Esophagus muscularis mucosa (tissue), 4 donors: ENCODE results near the gene ARHGEF6. TPM values are rescaled to one million over a fixed set of nuclear protein-coding genes. Genes with fewer than 3 reads are reported as not detected.

Experiments used
- DNase-seq: peaks from one replicate; pipeline ENCODE4 v3.0.0-alpha.2; 2017; ENCODE audit errors: extremely low spot score
- H3K27ac ChIP-seq, 4 donors: fragments of 200-600 bp; sonication (generic); replicated peaks in 1 of 4; 1 replicate in 3 of 4; 2 replicates in 1 of 4; pipeline ENCODE4 v1.5.1; 2016 to 2019; ENCODE audit warnings: mild to moderate bottlenecking in 1 of 4
- H3K27me3 ChIP-seq, 4 donors: fragments of 200-600 bp; sonication (generic); one replicate each; pipeline versions ENCODE4 v1.5.1 to v1.6.0; 2016 to 2019
- H3K36me3 ChIP-seq, 4 donors: fragments of 200-600 bp; sonication (generic); one replicate each; pipeline ENCODE4 v1.5.1; 2016 to 2019
- H3K4me1 ChIP-seq, 4 donors: fragments of 200-600 bp; sonication (generic); one replicate each; pipeline ENCODE4 v1.5.1; 2016 to 2019
- H3K4me3 ChIP-seq, 4 donors: fragments of 200-600 bp; sonication (generic); 1 replicate in 2 of 4; 2 replicates in 2 of 4; pipeline ENCODE4 v1.5.1; 2016 to 2019; ENCODE audit warnings: mild to moderate bottlenecking in 4 of 4, moderate library complexity in 1 of 4
- H3K9me3 ChIP-seq, 4 donors: fragments of 200-600 bp; sonication (generic); 1 replicate in 3 of 4; 2 replicates in 1 of 4; pipeline ENCODE4 v1.5.1; 2016 to 2019
- CTCF ChIP-seq, 3 experiments: fragments of 200-600 bp in 2 of 3; fragments of 450-650 bp in 1 of 3; sonication (generic) in 2 of 3; IDR thresholded peaks; one replicate each; pipeline ENCODE4 v1.5.1; 2017 to 2019; ENCODE audit warnings: antibody characterized with exemption in 3 of 3, mild to moderate bottlenecking in 2 of 3, moderate library complexity in 1 of 3
- EP300 ChIP-seq: sonication (generic); formaldehyde crosslinking; IDR thresholded peaks from one replicate; pipeline ENCODE4 v1.6.1; 2017; ENCODE audit warnings: antibody characterized with exemption
- POLR2A ChIP-seq: fragments of 450-650 bp; IDR thresholded peaks from one replicate; pipeline ENCODE4 v1.6.1; 2017; ENCODE audit warnings: antibody characterized with exemption, moderate library complexity, mild to moderate bottlenecking, low read depth
- POLR2AphosphoS5 ChIP-seq, 2 donors: sonication (generic); formaldehyde crosslinking; IDR thresholded peaks; one replicate each; pipeline ENCODE4 v1.6.1; 2017; ENCODE audit warnings: antibody characterized with exemption in 2 of 2
- WGBS: methylation state at CpG from one replicate; pipeline ENCODE4 v1.1.5; 2018; 5-methylcytosine and 5-hydroxymethylcytosine counted together
- intact Hi-C: fragments of 100-400 bp; cut with DNase I; formaldehyde crosslinking; loops from one replicate; pipeline ENCODE4 v1.15.1; 2023
- total RNA-seq, 4 donors: library from RNA; depleted of rRNA; stranded (reverse); fragments of >200 nt; gene quantifications; one replicate each; pipeline versions ENCODE4 v1.1.0 to v1.2.1, GENCODE V29; 2016

ARHGEF6 gene
- total RNA-seq, 4 donors from 2014 or later: 13.4 to 16.4 (median 15.0) TPM

DNA sequence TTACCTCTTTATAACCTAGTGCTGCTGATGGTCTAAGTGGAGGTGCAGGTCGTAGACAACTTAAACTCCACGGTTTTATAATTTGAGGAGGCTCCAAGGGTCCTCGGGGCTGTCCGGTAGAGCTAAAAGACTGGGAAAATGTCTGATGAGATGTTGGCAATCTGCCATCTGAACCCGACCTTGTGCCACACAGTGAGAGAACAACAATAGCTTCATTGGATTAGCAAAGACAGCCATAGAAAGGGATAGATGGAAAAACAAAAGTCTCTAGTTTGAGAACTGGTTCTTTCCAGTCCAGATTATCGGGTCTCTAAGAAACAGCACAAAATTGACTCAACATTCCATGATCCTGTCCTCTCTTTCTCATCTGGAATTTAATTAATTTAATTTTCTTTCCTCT, 101.2 kb downstream of the ARHGEF6 start:
- intact Hi-C loops: no loop called here
- TF ChIP-seq EP300 (no peak), POLR2AphosphoS5 (IDR thresholded peaks at IDR 0.05) (no peak), CTCF (IDR thresholded peaks at IDR 0.05) (no peak), POLR2A (no peak)
- WGBS: 62% methylated on average over 6 of the region's 6 CpGs

GRCh38 chrX:136674270-136674985, 106.3 kb downstream of the ARHGEF6 start:
- no peaks in the 10 kb centered on the region for H3K4me1 ChIP-seq
- H3K9me3 ChIP-seq: no peaks in the 10 kb centered on the region
- H3K4me3 ChIP-seq: no peak overlapping the region
- no peak overlapping the region for H3K27ac ChIP-seq
- DNase-seq: no peak
- H3K36me3 ChIP-seq: peaks cover 0 to 73% (median 18%) of the 10 kb centered on the region in 4 donors
- TF ChIP-seq POLR2AphosphoS5 (IDR thresholded peaks at IDR 0.05) (no peak), CTCF (IDR thresholded peaks at IDR 0.05) (no peak), EP300 (no peak), POLR2A (no peak)
- intact Hi-C loops: no loop called here
- WGBS: 61% methylated on average over 5 of the region's 5 CpGs
- H3K27me3 ChIP-seq: no peaks in the 10 kb centered on the region

More for the DNA sequence above, 101.2 kb downstream of the ARHGEF6 start:
- no peaks in the 10 kb centered on the region for H3K4me1 ChIP-seq
- no peak overlapping the region for H3K4me3 ChIP-seq
- H3K27me3 ChIP-seq: no peaks in the 10 kb centered on the region
- no peaks in the 10 kb centered on the region for H3K9me3 ChIP-seq
- no peak overlapping the region for H3K27ac ChIP-seq
- H3K36me3 ChIP-seq: peaks cover 0 to 66% (median 14%) of the 10 kb centered on the region in 4 donors
- DNase-seq: no peak

GRCh38 chrX:136671006-136671610, 109.6 kb downstream of the ARHGEF6 start:
- H3K4me1 ChIP-seq: no peaks in the 10 kb centered on the region
- WGBS: 78% methylated on average over 3 of the region's 3 CpGs
- H3K27ac ChIP-seq: no peak overlapping the region
- H3K27me3 ChIP-seq: no peaks in the 10 kb centered on the region
- H3K9me3 ChIP-seq: no peaks in the 10 kb centered on the region
- no peak for TF ChIP-seq POLR2A
- no peak for TF ChIP-seq EP300
- no peak for TF ChIP-seq POLR2AphosphoS5 (IDR thresholded peaks at IDR 0.05)
- no peak for TF ChIP-seq CTCF (IDR thresholded peaks at IDR 0.05)
- no peak overlapping the region for H3K4me3 ChIP-seq
- no peak for DNase-seq
- intact Hi-C loops: no loop called here
- peaks cover 0 to 83% (median 41%) of the 10 kb centered on the region in 4 donors for H3K36me3 ChIP-seq

DNA sequence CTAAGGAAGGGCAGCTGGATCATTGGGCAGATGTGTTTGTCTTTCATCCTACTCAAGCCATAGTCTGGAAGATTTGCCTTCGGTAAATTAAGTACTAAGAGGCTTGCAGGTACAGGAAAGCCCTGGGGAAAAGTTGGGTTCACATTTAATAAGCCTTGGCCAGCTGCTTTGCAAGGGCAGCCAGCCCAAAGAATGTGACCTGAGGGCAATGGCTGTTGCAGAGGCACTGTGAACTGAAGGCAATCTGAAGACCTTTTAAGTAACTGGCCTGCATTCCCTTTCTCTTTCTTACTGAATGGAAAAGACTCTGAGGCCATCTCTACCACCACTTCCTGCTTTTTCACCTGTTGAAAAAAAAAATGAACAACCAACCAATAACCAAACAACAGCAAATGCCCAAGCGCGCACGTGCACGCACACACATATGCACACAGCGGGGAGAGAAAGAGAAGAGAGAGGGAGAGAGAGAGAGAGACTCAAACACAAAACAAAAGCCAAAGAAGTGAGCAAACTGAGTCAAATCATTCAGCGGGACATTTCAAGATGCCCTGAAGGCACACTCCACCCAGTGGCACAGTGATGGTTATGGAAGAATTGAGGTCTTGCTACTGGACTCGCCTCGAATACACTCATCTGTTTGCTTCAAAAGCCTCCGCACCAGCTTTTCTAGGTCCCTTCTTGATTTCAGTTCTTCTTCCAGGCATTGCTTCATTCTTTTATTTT, 113.1 kb downstream of the ARHGEF6 start:
- DNase-seq: no peak
- H3K9me3 ChIP-seq: peaks cover 0 to 13% (median 5%) of the 10 kb centered on the region in 4 donors
- H3K27ac ChIP-seq: no peak overlapping the region
- WGBS: 87% methylated on average over 10 of the region's 10 CpGs
- no peaks in the 10 kb centered on the region for H3K4me1 ChIP-seq
- TF ChIP-seq EP300: no peak
- no peak for TF ChIP-seq CTCF (IDR thresholded peaks at IDR 0.05)
- no peak for TF ChIP-seq POLR2AphosphoS5 (IDR thresholded peaks at IDR 0.05)
- TF ChIP-seq POLR2A: no peak
- intact Hi-C loops: no loop called here
- H3K27me3 ChIP-seq: no peaks in the 10 kb centered on the region
- H3K36me3 ChIP-seq: peaks cover 0 to 70% (median 38%) of the 10 kb centered on the region in 4 donors
- no peak overlapping the region for H3K4me3 ChIP-seq
